ENCODE results near the gene CTXN3.

Gene CTXN3

DNA sequence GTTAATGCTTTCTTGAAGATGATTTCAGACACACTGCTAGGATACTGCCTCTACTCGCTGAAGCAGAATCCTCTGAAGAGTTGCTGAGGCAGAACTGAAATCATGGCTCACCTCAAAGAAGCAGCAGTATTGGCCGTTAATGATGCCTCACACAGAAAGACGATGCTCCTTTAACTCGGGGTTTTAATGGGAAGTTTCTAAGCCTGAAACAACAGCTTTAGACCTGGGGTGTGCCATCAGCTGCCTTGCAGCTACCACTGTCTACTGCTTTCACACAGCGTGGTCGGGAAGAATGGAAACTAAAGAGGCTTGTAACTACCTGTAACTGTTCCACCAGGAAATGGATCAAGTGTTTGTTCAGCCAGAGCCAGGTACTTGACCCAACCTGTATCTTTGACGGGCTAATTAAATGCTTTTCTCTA lies at the start of gene CTXN3:
CTXN3 (plus strand) TSS at position 65 of the 422 bp plus-strand sequence. CDS start 8,440 bp downstream, outside the sequence.
- no peak for DNase-seq (ENCODE audit: low read depth in 2 of 2, low spot score in 1 of 2)

DNA sequence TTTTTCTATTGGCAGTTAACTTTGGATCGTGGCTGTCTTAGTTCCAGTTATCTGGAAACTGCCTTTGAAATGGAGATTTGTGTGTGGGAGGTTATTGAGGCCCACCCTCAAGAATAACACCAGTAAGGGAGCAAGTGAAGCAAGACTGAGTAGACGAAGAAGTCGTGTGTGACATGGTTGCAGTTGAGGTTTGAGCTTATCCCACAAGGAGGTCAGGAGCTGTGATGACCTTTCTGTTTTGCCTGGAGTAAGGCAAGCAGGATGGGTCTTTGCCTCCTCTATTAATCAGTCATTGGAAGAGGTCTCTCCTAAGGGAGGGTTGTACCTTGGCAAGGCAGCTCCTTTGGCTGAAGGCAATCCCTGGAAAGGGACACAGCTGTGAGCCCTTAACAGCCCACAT lies 49.6 kb upstream of the CTXN3 start:
- DNase-seq (ENCODE audit: low read depth in 2 of 2, low spot score in 1 of 2): no peak

DNA sequence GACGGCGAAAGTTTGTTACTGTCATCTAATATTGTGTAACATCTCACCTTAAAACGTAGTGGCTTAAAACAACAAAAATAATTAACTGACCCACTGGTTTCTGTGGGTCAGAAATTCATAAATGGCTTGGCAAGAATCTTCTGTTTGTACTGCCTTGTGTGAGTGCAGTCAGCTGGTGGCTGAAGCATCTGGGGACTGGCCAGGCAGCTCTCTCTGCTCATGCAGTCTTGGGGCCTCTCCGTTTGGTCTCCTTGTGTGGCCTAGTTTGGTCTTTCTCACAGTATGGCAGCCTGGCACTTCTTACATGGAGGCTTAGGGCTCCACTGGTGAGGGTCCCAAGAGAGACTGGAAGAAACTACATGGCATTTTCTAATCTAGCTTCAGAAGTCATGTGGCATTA lies 49.0 kb upstream of the CTXN3 start:
- DNase-seq (ENCODE audit: low read depth in 2 of 2, low spot score in 1 of 2): no peak

DNA sequence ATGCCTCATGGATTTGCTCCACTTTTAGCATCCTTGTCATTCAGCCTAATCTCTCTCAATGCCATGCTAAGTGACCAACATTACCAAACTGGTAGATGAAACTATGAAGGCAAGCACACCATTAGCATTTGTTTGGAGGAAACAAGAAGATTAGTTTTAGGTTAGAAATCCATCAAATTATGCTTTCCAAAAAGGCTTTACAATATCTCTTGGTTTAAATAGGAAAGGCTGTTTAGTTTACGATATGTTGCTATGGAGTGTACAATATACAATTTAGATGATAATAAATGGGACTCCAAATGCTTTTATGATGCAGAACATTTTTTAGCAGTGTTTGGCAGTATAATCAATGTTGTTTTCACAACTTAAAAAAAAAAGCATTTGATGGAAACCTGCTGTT lies 47.8 kb upstream of the CTXN3 start:
- DNase-seq (ENCODE audit: low read depth in 2 of 2, low spot score in 1 of 2): no peak

DNA sequence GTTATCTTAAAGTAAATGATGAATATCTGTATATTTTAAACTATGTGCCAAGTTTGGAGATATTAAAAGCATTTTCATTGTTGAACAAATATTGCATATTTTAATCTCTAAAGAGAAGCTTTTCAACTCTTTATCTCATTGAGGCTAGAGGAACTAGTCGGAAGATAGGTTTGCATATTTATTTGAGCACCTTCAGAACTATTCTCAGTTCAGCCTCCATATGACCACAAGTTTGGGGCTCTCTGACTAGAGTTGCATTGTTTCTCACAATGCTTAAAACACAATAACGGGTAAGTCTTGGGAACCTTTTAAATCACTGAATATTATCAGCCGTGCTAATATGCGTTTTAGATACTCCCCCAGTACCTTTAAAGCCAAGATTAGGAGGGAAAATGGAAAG lies 47.3 kb upstream of the CTXN3 start:
- DNase-seq (ENCODE audit: low read depth in 2 of 2, low spot score in 1 of 2): no peak

DNA sequence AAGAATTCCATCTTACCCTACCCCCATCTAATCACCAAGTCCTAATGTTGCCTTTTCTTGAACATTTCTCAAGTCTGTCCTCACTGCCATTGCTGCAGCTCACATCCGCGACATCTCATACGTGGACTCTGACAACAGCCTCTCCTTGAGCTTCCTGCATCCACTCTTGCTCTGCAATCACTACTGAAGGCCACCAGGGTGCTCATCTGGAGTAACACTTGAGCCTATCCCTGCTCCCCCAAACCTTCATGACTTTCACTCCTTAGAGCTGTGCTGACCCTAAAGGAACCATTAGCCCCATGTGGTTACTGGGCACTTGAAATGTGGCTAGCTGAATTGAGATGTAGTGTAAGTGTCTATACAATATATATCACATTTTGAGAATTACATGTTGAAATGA lies 46.4 kb upstream of the CTXN3 start:
- DNase-seq (ENCODE audit: low read depth in 2 of 2, low spot score in 1 of 2): no peak

DNA sequence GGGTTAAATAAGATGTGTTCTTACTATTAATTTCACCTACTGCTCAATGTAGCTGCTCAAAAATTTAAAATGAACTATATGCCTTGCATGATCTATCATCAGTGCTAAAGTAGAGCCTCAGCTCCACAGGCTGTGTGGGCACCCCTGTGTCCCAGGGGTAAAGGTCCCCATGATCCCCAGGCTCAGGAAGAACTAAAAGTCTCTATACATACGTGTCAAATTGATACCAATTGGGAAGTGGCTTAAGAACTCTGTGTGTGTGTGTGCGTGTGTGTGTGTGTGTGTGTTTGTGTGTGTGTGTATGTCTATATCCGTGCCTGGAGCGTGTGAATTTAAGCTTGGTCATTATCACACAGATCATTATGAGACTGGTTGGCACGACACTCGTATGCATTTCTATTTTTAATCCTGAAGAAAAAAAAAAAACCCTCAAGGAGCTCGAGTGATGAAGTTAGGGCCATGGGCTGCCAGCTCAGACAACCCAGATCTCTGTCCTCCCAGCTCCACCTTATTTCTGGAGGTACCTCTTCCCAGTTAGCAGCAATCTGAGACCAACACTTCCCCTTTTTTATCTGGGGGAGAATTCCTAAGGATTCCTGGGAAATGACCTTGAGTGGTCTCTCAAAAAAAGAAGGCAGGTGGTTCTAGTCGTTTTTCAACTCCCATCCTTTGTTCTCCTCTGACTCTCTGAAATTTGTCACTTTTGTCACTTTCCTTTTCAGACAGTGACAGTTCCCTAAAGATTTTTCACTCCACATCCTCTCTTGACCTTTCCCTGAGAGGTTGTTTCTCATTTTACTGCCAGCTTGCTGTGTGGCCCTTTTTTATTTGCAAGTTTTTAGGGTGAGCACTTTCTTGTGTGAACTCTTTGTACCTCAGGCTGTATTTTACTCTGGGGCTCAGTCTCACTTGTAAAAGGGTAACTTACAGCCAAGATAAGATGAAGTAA lies 45.7 kb upstream of the CTXN3 start:
- DNase-seq (ENCODE audit: low read depth in 2 of 2, low spot score in 1 of 2): no peak

DNA sequence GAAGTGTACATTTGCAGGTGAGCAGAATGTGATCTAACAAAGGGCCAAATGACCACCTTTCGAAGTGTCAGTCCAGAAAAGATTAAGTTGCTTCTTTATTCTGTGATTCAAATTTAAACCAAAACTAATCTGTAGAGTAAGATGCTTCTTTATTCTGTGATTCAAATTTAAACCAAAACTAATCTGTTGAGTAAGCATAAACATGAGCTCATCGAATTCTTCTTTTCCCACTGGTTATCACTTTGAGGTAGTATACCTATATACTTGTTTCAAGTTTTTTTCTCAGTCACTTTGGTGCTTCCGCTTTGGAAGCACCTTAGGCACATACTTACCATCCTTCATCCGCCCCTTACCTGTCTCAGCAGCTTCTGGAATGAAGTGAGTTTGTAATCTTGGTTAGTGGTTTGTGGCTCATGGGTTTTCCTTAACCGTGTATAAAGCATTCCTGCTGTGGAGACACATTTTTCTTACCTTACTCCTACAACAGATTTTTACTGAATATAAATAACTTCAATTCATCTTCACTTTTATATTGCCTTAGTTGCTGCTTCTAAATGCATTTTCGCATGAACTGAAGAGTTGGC lies 40.7 kb upstream of the CTXN3 start:
- DNase-seq (ENCODE audit: low read depth in 2 of 2, low spot score in 1 of 2): no peak

DNA sequence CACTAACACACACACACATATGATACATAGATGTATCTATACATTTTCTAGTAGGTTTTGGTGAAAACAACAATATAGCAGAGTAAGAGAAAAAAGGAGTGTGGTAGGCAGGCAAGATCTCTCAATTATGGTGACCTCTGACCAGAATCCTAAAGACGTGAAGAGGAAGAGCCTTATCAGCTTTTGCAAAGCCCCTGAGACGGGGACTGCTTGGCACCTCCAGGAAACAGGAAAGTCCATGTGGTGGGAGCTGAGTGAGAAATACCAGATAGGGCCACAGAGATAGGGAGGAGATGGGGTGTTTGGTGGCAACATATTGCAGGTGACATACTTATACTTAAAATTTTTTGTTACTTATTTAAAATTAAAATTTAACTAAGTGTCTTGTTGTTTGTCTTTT lies 39.9 kb upstream of the CTXN3 start:
- DNase-seq (ENCODE audit: low read depth in 2 of 2, low spot score in 1 of 2): no peak

DNA sequence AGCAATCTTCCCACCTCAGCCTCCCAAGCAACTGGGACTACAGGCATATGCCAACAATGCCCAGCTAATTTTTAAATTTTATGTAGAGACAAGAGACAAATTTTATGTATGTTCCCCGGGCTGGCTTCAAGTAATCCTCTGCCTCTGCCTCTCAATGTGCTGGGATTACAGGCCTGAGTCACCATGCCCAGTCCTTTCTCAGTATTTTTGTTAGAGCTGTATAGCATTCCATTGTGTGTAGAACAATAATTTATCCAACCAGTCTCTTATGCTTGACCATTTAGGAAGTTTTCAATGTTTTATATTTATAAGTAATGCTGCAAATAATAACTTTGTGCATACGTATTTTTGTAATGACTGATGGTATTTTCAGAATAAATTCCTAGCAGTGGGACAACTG lies 38.9 kb upstream of the CTXN3 start:
- no peak for DNase-seq (ENCODE audit: low read depth in 2 of 2, low spot score in 1 of 2)

DNA sequence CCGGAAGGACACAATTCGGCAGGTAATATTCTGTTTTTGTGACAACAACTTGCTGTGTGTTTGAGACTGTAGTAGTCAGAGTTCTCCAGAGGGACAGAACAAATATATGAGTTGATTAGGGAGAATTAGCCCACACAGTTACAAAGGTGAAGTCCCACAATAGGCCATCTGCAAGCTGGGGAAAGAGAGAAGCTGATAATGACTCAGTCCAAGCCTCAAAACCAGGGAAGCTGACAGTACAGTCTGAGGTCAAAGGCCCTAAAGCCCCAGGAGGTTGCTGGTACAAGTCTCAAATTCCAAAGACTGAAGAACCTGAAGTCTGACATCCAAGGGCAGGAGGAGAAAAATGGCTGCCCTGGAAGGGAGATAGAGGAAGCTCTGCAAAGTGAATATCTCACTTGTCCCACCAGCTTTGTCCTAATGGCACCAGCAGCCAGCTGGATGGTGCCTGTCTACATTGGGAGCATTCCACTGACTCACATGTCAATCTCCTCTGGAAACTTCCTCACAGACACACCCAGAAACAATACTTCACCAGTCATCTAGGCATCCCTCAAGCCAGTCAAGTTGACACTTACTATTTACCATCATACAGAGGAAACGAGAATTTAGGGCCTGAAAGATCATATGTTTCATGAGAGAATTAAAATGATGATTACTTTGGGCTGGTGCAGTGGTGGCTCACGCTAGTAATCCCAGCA lies 36.3 kb upstream of the CTXN3 start:
- no peak for DNase-seq (ENCODE audit: low read depth in 2 of 2, low spot score in 1 of 2)

DNA sequence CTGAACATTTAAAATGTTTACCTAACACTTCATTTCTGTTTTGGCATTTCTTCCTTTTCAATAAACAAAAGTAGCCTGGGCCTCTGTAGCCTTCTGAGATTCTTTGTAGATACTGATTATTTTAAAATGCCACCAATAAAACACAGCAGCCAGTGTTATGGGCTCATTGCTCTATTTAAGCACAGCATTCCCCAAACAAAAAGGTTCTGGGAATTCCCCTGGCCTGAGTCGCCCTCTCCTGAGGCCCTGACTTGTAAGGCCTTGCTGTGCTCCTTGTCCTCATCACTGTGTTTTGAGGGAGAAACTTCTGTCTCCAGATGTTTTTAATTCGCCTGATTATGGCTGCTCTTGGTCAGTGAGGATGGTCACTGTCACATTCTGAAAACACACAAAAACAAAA lies 33.0 kb upstream of the CTXN3 start:
- no peak for DNase-seq (ENCODE audit: low read depth in 2 of 2, low spot score in 1 of 2)

DNA sequence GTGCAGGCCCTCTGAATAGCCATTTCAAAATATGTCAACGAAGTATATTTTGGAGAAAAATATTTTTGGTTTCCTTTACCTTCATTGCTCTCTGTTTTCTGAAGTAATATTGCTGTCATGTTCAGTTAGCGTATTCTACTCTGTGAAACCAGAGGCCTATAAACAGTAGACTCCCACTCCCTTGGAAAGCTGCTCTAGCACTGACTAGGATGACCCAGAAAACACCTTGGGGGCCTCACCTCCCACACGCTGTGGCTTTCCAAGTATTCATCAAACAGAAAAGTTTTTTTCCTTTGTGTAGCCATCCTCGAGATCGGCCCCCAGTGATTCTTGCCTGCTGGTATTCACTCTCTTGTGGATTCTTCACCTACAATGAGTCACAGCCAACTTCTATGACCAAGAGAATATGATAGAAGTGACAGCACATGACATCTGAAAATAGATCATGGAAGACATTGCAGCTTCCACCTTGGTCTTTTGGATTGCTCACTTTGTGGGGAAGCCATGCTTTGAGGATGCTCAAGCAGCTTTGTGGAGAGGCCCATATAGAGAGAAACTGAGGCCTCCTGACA lies 28.9 kb upstream of the CTXN3 start:
- no peak for DNase-seq (ENCODE audit: low read depth in 2 of 2, low spot score in 1 of 2)

DNA sequence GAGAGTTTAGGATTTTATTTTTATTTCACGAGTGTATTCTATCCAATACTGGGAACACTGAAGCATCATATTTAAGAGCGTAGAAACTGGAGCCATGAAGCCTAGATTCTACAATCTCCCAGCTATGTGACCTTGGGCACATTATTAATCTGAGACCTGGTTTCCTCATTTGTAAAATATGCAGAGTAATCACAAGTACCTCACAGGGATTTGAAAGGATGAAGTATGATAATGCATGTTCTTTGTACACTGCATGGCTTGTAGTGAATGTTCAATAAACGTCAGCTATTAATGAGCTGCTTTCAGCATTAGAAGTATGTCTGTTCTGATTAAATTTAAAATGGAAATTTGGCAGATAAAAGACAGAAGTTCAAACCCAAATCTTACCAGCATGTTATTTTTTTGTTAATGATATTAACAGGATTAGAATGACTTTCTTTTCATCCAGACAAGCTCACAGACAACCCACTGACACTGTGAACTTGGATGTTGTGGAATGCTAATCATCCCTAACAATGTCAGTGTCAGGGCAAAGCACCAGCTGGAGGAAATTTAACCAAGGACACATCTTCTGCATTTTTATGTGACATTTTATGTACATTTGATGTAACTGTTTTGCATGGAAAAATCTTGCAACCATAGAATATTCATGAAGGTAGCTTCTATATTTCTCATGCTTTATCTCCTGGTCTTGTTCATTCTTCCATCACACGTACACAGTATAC lies 27.1 kb upstream of the CTXN3 start:
- DNase-seq (ENCODE audit: low read depth in 2 of 2, low spot score in 1 of 2): no peak

DNA sequence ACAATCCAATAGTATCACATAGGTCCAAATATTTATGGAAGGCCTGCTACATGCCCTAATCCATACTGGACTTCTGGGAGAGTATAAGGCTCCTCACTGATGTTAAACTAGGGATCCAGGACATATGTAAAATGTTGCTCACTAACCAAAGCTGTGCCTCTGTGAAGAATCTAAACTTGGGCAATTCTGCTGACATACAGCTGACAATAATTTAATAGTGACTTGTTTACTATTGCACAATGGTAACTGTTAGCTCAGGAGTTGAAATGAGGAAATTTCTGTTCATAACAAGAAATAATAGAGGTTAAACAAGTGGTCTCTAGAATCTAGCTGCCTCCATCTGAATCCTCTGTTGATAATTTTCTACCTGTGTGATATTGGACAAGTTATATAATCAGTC lies 14.9 kb upstream of the CTXN3 start:
- no peak for DNase-seq (ENCODE audit: low read depth in 2 of 2, low spot score in 1 of 2)

DNA sequence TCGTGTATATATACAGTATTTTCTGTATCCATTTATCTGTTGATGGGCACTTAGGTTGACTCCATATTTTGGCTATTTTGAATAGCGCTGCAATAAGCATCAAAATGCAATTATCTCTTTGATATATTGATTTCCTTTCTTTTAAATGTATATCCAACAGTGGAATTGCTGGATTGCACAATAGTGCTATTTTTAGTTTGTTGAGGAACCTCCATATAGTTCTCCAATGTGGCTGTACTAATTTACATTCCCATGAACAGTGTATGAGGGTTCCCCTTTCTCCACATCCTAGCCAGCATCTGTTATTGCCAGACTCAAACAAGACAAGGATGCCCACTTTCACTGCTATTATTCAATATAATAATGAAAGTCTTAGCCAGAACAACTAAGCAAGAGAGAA lies 9.1 kb upstream of the CTXN3 start:
- no peak for DNase-seq (ENCODE audit: low read depth in 2 of 2, low spot score in 1 of 2)

DNA sequence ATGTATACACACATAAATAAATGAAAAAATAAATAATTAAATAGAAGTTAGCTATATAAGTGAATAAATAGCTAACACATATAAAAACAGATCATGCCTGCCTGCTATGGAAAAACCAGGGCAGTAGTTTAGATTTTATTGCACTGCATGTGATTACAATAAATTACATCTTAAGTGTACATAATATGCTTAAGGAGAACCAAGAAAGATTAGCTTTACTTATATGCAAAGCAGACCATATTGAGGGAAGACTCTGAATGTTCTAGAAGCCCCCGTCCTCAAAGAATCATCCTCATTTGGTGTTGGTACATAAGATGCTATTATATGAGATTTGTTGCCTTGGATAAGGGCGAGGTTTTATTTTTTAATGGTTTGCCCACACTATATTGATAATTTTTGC lies 5.9 kb upstream of the CTXN3 start:
- DNase-seq (ENCODE audit: low read depth in 2 of 2, low spot score in 1 of 2): no peak

DNA sequence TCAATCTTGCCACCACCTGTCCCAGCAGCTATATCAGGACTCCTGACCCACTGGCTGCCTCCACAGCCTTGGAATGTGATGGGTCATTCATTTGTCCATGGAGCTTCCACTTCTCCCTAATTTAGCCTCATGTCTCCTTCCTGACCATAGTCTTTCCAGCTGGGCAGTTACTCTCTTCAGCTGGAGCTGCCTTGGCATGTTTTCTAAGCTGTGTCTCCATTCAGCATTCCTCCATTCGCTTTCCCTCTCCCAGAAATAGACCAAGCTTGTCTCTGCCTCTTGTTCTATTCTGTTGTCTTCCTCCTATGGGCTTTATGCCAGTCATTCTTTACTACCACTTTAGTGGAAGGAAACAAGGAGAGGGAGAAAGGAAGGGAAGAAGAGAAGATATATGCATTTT lies 5.3 kb upstream of the CTXN3 start:
- DNase-seq (ENCODE audit: low read depth in 2 of 2, low spot score in 1 of 2): no peak

DNA sequence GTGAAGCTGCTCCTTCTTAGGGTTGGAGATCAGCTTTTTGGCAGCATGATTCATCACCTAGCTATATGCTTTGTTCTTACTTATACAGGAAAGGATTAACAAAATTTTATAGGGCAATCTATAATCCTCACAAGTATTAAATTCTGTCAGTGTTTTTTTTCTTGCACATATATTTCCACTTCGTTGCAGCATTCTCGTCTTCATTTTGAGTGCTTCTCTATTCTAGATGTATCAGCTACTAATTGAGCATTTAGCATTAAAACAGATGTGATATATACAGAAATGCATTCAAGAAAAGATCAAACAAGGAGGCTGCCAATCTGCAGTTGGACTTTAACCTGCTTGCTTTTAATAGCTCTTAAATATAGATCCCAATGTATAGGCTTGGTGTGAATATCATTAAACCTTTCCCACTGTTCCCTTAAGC lies 3.6 kb upstream of the CTXN3 start:
- no peak for DNase-seq (ENCODE audit: low read depth in 2 of 2, low spot score in 1 of 2)

DNA sequence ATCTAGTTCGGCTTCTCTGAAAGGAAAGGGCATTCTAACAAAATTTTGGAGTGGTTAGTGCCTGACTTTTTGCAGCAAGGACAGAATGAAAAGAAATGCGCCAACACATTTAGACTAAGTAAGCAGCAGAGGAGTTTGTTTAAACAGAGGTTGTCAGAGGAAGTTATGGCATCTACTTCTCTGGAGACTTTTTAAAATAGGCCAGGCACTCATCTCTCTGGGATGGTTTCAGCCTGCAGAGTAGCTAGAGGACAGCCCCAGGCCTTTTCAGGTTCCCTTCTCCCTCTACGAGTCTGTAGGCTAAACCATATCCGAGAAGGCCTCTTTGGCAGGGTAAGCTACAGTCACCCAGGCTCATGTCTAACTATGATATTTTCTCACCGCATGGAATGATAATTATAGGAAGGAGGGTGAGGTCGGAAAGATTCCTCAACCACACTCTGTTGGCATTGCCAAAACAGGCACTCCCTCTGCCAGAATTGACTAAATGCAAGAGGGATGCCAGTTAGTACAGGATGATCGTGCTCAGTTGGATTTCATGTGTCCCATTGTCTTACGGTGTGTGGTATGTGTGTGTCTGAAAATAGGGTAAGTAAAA lies 1.4 kb upstream of the CTXN3 start:
- DNase-seq (ENCODE audit: low read depth in 2 of 2, low spot score in 1 of 2): no peak

DNA sequence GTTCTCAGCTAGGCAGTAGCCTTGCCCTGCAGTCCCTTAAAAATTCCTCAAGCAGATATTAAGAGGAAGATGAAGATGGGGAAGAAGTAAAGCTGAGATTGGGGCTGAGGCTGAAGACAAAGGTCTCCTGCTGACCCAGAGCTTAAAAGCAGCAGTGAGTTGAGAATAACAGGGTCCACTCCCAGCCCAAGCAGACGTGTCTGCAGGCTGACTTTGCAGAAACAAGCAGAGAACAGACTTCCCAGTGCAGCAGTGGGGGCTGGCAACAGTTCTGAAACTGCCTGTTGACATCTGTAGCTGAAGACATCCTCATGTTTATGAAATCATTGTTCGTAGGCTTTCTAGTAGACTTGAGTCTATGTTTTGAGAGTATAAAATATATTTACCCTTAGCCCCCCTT lies 1.1 kb downstream of the CTXN3 start:
- DNase-seq (ENCODE audit: low read depth in 2 of 2, low spot score in 1 of 2): no peak
